Left renal cortex interstitium (tissue), 4 donors: ENCODE measurements around the gene LIMS3. TPM values are rescaled to one million over a fixed set of nuclear protein-coding genes. Genes with fewer than 3 reads are reported as not detected.
"Not testable (repeated sequence)": the region's sequence is repeated elsewhere in the genome, so short reads cannot be mapped to it uniquely, and the experiment has no call there.

ENCODE experiments used
- DNase-seq, 4 donors: peaks; one replicate each; pipeline ENCODE4 v3.0.0-alpha.2; 2013; ENCODE audit warnings: low read depth in 4 of 4, low spot score in 2 of 4, missing footprints in 1 of 4
- polyA plus RNA-seq, 4 donors: library from polyadenylated mRNA; unstranded; fragments of 120-200 nt; gene quantifications; one replicate each; pipeline ENCODE4 v1.2.1, GENCODE V29; 2013; ENCODE audit not compliant: insufficient read length in 4 of 4

LIMS3 gene
- polyA plus RNA-seq, 4 donors, result 3.4 to 7.4 (median 5.1) TPM

- not testable (repeated sequence) for DNase-seq
These were observed 23.3 kb downstream of the LIMS3 start for GRCh38 chr2:109921543-109922384.

GRCh38 chr2:109924481-109924880, 26.0 kb downstream of the LIMS3 start:
- not testable (repeated sequence) for DNase-seq

- not testable (repeated sequence) for DNase-seq
These were observed 29.3 kb downstream of the LIMS3 start for GRCh38 chr2:109927803-109928202.

DNA sequence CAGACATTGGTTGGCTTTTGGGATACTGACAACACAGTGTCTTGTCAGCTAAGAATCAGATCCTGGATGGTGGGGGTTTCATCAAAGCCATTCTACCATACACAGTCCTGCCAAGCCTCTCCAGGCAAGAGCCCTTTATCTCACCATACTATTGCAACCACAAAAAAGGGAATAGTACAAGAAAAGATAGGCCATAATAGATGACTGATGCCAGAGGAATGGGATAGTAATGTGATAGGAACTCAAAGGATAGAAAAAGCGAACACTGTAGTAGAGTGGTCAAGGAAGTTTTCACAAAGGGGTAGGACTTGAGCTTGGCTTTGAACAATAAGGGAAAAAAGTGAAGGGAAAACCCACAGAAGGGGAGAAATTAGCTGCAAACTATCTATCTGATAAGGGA, 30.7 kb downstream of the LIMS3 start:
- not testable (repeated sequence) for DNase-seq

DNA sequence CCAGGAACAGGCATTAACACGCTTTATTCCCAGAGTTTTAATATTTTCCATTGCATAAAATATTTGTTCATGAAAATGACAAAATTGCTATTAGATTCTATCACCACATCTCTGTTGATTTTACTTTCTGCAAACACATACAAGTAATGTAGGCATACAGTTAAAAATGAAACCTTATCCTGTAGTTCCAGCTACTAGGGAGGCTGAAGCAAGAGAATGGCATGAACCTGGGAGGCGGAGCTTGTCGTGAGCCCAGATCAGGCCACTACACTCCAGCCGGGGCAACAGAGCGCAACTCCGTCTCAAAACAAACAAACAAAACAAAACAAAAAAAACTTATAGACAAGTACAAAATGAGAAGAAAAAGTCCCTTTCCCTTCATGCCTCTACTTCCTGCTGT, 38.0 kb downstream of the LIMS3 start:
- not testable (repeated sequence) for DNase-seq

DNA sequence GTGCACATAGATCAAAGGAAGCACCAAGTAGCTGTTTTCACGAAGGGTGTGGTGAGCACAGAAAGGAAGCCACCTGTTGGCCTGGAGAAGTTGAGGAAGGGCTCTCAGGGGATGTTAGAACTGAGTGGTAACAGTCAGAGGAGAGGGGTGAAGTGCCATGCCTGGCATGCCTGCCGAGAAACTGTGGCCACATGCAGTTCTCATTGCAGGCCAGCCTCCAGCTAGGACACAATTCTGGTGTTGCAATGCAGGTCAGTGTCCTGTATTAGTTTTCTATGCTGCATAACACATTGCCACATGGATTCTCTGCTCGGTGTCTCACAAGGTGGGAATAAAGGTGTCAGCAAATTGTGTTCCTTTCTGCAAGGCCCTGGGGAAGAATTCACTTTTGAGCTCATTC, 46.9 kb downstream of the LIMS3 start:
- DNase-seq, result not testable (repeated sequence)

- not testable (repeated sequence) for DNase-seq
These were observed 48.9 kb downstream of the LIMS3 start for GRCh38 chr2:109947262-109947958.

- not testable (repeated sequence) for DNase-seq
These were observed 49.6 kb downstream of the LIMS3 start for GRCh38 chr2:109947959-109948520.

DNA sequence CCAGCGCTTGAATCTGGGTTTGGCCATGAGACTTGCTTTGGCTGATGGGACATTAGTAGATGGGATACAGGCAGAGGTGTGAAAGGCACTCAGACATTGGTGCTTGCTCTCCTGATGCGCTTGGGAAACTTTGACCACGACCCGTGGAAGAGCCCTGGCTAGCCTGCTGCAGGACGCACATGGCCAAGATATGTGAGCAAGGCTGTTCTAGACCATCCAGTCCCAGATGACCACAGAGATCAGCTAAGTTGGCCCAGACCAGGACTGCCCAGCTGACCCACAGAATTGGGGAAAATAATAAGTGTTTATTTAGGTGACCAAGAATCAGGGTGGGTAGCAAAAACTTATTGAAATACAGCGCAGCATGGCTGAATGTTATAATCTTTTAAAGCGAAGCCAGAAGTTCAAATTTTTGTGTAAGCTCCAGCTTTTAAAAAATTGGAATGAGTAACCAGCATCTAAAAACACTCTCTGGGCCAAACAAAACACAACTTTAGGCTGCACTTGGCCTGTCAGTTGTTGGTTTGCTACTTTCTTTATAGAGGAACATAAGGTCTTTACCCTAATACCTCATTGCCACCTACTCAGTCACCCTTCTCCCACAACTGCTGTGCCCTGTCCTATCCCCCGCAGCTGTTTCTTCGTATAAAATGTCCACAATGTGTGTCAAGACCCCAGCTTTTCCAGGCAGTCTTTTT, 51.8 kb downstream of the LIMS3 start:
- DNase-seq, result not testable (repeated sequence)

GRCh38 chr2:109963942-109964341, 65.5 kb downstream of the LIMS3 start:
- DNase-seq, result not testable (repeated sequence)

DNA sequence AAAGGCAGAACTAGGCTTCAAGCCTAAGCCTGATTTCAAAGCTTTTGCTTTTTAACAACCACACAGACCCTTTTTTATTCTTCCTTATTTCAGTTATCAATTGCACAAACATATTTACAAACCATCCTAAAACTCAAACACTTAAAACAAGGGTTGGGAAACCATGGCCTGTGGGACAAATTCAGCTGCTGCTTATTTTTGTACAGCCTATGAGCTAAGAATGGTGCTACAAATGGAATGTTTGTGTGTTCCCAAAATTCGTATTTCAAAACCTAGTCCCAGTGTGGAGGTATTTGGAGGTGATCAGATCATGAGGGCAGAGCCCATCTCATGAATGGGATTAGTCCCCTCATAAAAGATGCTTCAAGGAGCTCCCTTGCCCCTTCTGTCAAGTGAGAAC, 67.0 kb downstream of the LIMS3 start:
- not testable (repeated sequence) for DNase-seq

- not testable (repeated sequence) for DNase-seq
These were observed 67.7 kb downstream of the LIMS3 start for GRCh38 chr2:109966107-109966736.

- not testable (repeated sequence) for DNase-seq
These were observed 68.4 kb downstream of the LIMS3 start for GRCh38 chr2:109966858-109967257.

DNA sequence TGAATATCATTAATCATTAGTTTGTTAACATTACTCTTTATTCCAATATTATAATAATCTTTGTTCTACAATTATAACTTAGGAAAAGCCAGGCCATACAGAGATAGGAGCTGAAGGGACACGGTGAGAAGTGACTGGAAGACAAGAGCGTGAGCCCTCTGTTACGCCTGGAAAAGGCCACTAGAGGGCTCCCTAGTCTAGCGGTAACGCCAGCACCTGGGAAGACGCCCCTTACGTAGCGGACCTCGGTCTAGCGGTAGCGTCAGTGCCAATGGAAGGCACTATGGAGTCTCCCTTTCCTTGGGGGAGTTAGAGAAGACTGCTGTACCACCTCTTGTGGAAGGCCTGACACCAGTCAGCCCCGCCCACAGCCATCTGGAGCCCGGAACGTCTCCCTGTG, 71.4 kb downstream of the LIMS3 start:
- DNase-seq, result not testable (repeated sequence)

- not testable (repeated sequence) for DNase-seq
These were observed 73.2 kb downstream of the LIMS3 start for GRCh38 chr2:109971710-109972109.

Other genes starting within 250 kb of the LIMS3 start
- 10 to 100 TPM in 3 of 4 donors, 1 to 10 TPM in 1; 10.0 to 25.0 (median 16.7) TPM for gene RGPD5, start 104.4 kb upstream of the LIMS3 start, polyA plus RNA-seq
- gene MALL, start 217.1 kb downstream of the LIMS3 start, polyA plus RNA-seq, result 10 to 100 TPM; 12.4 to 14.3 (median 13.1) TPM